Measurements from ENCODE around the gene ARR3. TPM values are rescaled to one million over a fixed set of nuclear protein-coding genes. Genes with fewer than 3 reads are reported as not detected.
"Not testable (repeated sequence)": the region's sequence is repeated elsewhere in the genome, so short reads cannot be mapped to it uniquely, and the experiment has no call there.

ARR3 gene
- total RNA-seq, 2 experiments from 2014 or later: not detected

DNA sequence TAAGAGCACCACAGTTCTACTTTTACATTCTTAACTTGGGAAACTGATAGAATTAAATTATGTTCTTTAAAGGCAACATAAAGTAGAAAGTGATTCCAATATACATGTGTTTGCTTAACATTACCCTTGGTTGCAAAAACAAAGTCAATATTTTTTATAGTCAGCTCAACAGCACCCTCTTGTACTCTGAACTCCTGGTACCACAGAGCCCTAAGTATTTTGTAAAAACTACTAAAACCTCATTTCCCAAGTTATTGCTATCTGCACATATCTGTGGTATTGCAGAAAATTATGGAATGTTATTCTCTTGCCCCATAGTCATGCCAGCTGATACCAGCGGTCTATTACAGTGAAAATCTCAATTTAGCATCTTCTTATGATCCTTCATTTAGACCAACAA lies 24.7 kb downstream of the ARR3 start:
- no peaks in the 10 kb centered on the region for H3K27me3 Mint-ChIP-seq
- peak overlapping the region; percentile 93 for H3K4me3 Mint-ChIP-seq
- ATAC-seq (ENCODE audit: low read depth) (no peak), DNase-seq (no peak)
- H3K4me1 Mint-ChIP-seq: peaks cover 17% of the 10 kb centered on the region
- POLR2A ChIA-PET: no interaction called here
- no peaks in the 10 kb centered on the region for H3K9me3 Mint-ChIP-seq
- peaks cover 12% of the 10 kb centered on the region for H3K36me3 Mint-ChIP-seq
- H3K27ac Mint-ChIP-seq: no peak overlapping the region

DNA sequence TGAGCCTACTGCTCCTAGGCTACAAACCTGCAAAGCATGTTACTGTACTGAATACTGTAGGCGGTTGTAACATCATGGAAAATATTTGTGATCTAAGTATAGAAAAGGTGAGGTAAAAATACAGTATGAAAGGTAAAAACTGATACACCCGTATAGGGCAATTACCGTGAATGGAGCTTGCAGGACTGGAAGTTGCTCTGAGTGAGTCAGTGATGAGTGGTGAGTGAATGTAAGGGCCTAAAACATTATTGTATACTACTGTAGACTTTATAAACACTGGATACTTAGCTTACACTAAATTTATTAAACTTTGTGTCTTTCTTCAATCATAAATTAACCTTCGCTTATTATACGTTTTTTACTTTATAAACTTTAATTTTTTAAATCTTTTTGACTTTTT lies 25.5 kb downstream of the ARR3 start:
- Mint-ChIP-seq H3K27me3 (no peaks in the 10 kb centered on the region), H3K9me3 (no peaks in the 10 kb centered on the region), H3K4me1 (peaks cover 17% of the 10 kb centered on the region), H3K4me3 (no peak overlapping the region), H3K36me3 (peaks cover 12% of the 10 kb centered on the region), H3K27ac (no peak overlapping the region)
- ATAC-seq (ENCODE audit: low read depth) (no peak), DNase-seq (no peak)
- POLR2A ChIA-PET: no interaction called here

DNA sequence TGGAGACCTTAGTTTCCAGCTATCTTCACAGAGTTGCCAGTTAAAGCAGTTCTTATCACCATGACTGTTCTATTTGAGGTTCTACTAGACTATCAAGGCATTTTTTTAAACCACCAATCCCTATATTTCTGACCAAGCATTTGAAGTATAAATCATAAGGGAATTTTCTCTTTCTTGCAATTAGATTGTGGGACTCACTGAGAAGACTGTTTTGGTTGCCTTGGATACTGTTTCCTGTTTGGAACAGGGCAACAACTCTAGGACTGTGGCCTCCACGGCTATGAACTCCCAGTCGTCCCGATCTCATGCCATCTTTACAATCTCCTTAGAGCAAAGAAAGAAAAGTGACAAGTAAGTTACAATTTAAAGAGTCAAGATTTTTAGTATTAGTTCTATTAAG lies 33.6 kb downstream of the ARR3 start:
- no peak overlapping the region for H3K27ac Mint-ChIP-seq

DNA sequence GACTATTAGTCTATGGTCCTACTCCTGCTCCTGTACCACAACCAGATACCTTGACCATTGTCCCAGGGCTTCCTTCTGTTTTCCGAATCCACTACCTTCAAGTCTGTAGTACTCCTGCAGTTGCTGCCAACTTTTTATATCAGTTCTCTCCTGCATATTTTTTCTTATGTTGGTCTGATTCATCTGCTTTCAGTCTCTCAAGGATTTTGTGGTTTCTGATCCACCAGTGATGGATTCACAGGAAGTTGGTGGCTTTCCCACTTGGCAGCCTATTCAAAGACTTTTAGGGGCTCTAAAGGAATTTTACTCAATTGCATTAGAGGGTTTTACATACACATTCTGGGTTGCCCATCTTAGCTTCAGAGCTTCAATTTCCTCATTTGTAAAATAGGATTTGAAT lies 45.4 kb downstream of the ARR3 start:
- POLR2A ChIA-PET: no interaction called here
- no peak for ATAC-seq (ENCODE audit: low read depth)
- Mint-ChIP-seq H3K4me3 (no peak overlapping the region), H3K36me3 (peaks cover 29% of the 10 kb centered on the region), H3K27ac (no peak overlapping the region), H3K27me3 (no peaks in the 10 kb centered on the region), H3K4me1 (peaks cover 3% of the 10 kb centered on the region), H3K9me3 (no peaks in the 10 kb centered on the region)
- no peak for DNase-seq

More for the DNA sequence above, 33.6 kb downstream of the ARR3 start:
- Mint-ChIP-seq H3K27me3 (no peaks in the 10 kb centered on the region), H3K4me3 (no peak overlapping the region), H3K4me1 (peaks cover 2% of the 10 kb centered on the region), H3K9me3 (no peaks in the 10 kb centered on the region), H3K36me3 (peaks cover 46% of the 10 kb centered on the region)
- POLR2A ChIA-PET: no interaction called here
- DNase-seq: no peak
- ATAC-seq (ENCODE audit: low read depth): no peak

DNA sequence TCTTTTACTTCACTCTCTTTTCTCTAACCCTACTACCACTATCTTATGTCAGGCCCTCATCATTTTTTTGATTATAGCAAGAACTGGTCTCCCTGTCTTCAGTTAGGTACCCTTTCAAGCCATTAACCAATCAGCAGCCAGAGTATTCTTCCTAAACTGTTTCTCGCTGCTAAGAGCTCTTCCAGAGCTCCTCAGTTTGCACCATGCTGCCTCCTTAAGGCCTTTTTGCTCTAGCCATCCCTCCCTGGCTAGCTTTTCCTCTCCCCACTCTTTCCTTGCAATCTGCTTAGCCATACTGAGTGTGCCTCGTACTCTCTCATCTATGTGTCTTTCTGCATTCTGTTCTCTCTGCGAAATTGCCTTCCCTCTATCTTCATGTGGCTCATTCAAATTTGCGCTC lies 54.6 kb downstream of the ARR3 start:
- no peak overlapping the region for H3K4me3 Mint-ChIP-seq
- no peak overlapping the region for H3K27ac Mint-ChIP-seq
- no peaks in the 10 kb centered on the region for H3K27me3 Mint-ChIP-seq

DNA sequence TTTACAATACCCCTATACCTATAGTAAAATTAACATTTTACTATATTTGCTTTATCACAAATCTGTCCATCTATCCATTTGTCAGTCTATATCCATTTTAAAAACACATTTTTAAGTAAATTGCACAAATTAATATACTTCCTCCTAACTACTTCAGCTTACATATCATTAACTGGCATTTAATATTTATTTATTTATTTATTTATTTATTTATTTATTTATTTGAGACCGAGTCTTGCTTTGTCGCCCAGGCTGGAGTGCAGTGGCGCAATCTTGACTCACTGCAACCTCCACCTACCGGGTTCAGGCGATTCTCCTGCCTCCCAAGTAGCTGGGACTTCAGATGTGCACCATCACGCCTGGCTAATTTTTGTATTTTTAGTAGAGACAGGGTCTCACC lies 55.5 kb downstream of the ARR3 start:
- peaks cover 15% of the 10 kb centered on the region for H3K36me3 Mint-ChIP-seq
- H3K27me3 Mint-ChIP-seq; DNase-seq; H3K4me1 Mint-ChIP-seq; POLR2A ChIA-PET; H3K4me3 Mint-ChIP-seq; H3K9me3 Mint-ChIP-seq; ATAC-seq (ENCODE audit: low read depth); H3K27ac Mint-ChIP-seq: not testable (repeated sequence)

More for the DNA sequence above, 54.6 kb downstream of the ARR3 start:
- no peak for ATAC-seq (ENCODE audit: low read depth)
- peaks cover 14% of the 10 kb centered on the region for H3K36me3 Mint-ChIP-seq
- H3K9me3 Mint-ChIP-seq: no peaks in the 10 kb centered on the region
- H3K4me1 Mint-ChIP-seq: no peaks in the 10 kb centered on the region
- POLR2A ChIA-PET: no interaction called here
- no peak for DNase-seq

DNA sequence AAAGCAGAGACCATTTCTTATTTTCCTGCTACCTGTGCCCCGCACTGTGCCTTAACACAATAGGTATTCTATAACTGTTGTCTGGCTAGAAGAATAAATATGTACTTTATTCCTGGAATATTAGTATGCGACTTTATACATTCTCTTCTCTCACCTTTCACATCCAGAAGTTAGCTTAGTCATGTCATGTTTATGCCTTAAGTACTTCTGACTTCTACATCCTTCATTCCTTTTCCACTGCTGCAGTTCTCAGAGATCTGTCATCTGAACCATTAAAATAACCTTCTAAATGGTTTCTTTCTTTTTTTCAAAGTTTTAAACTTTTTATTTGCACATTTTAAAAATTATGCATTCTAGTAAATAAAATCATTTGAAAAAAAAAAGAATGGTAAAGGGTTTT lies 56.2 kb downstream of the ARR3 start:
- H3K27me3 Mint-ChIP-seq: no peaks in the 10 kb centered on the region

DNA sequence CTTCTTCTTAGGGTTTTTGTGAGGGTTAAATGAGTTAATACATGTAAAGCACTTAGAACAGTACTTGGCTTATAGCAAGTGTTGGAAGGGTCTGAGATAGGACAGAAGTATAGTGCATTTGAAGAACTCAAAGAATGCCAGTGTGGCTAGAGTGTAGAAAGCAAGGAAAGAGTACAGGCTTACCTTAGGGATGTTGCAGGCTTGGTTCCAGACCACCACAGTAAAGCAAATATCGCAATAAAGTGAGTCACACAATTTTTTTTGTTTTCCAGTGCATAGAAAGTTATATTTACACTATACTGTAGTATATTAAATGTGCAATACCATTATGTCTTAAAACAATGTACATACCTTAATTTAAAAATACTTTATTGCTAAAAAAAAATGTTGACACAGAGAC lies 63.0 kb downstream of the ARR3 start:
- Mint-ChIP-seq H3K27me3 (no peaks in the 10 kb centered on the region), H3K4me3 (no peak overlapping the region), H3K4me1 (peaks cover 7% of the 10 kb centered on the region), H3K36me3 (peaks cover 24% of the 10 kb centered on the region), H3K27ac (no peak overlapping the region), H3K9me3 (no peaks in the 10 kb centered on the region)
- POLR2A ChIA-PET: no interaction called here
- DNase-seq (no peak), ATAC-seq (ENCODE audit: low read depth) (no peak)

More for the DNA sequence above, 56.2 kb downstream of the ARR3 start:
- H3K27ac Mint-ChIP-seq: no peak overlapping the region
- no peak overlapping the region for H3K4me3 Mint-ChIP-seq
- POLR2A ChIA-PET: no interaction called here
- ATAC-seq (ENCODE audit: low read depth) (no peak), DNase-seq (no peak)
- H3K36me3 Mint-ChIP-seq: peaks cover 14% of the 10 kb centered on the region
- no peaks in the 10 kb centered on the region for H3K4me1 Mint-ChIP-seq
- H3K9me3 Mint-ChIP-seq: no peaks in the 10 kb centered on the region

Other genes with a start within 250 kb of the ARR3 start
- gene AWAT2, start 218.4 kb upstream of the ARR3 start, total RNA-seq: not detected
- not detected for gene OTUD6A, start 205.9 kb upstream of the ARR3 start, total RNA-seq
- 10 to 100 TPM; 52.8 to 57.8 TPM for gene IGBP1, start 134.9 kb upstream of the ARR3 start, total RNA-seq
- not detected for gene DGAT2L6, start 90.9 kb upstream of the ARR3 start, total RNA-seq
- gene AWAT1, start 33.7 kb upstream of the ARR3 start, total RNA-seq: not detected
- gene P2RY4, start 8.1 kb upstream of the ARR3 start, total RNA-seq: under 1 TPM in 1 of 2 experiments, not detected in 1; 0.19 TPM
- not detected for gene RAB41, start 13.8 kb downstream of the ARR3 start, total RNA-seq
- 10 to 100 TPM; 27.0 to 31.2 TPM for gene PDZD11, start 21.6 kb downstream of the ARR3 start, total RNA-seq
- 10 to 100 TPM; 27.9 to 28.8 TPM for gene KIF4A, start 21.8 kb downstream of the ARR3 start, total RNA-seq
- gene GDPD2, start 155.0 kb downstream of the ARR3 start, total RNA-seq: not detected
- 10 to 100 TPM; 25.4 to 29.0 TPM for gene DLG3, start 176.5 kb downstream of the ARR3 start, total RNA-seq

Measured in activated naive CD8-positive, alpha-beta T cell treated with anti-CD3 and anti-CD28 coated beads, Interleukin-2, amount 10 ng/mL, durations not matched to agents 7 days and 5 days (primary cell).